HEK293T (cell line): ENCODE results near the gene LAMB1.

Source experiments
- CTCF ChIA-PET: fragments of 350-600 bp; formaldehyde crosslinking; extraction: SDS; loops from one replicate; lab custom pipeline; 2021; ENCODE audit warnings: antibody characterized with exemption, inconsistent platforms; lab: Yijun Ruan, JAX
- POLR2A ChIA-PET: fragments of 350-600 bp; formaldehyde crosslinking; extraction: SDS; loops from one replicate; lab custom pipeline; 2020; ENCODE audit warnings: antibody characterized with exemption, inconsistent platforms; lab: Yijun Ruan, JAX
- DNase-seq: peaks from one replicate; pipeline ENCODE4 v3.0.0; 2012; ENCODE audit warnings: mixed read lengths; ENCODE audit errors: extremely low spot score
- ARNT ChIP-seq: fragments of 450-650 bp; IDR thresholded peaks from 2 replicates; pipeline ENCODE4 v1.6.1; 2017; ENCODE audit warnings: mild to moderate bottlenecking
- BHLHE40 ChIP-seq: fragments of 450-650 bp; IDR thresholded peaks from 2 replicates; pipeline ENCODE4 v1.6.1; 2016; ENCODE audit warnings: mild to moderate bottlenecking, moderate library complexity, borderline replicate concordance
- CTBP1 ChIP-seq: fragments of 450-650 bp; IDR thresholded peaks from 2 replicates; pipeline ENCODE4 v1.6.1; 2016; ENCODE audit warnings: borderline replicate concordance
- ELF4 ChIP-seq: fragments of 450-650 bp; IDR thresholded peaks from 2 replicates; pipeline ENCODE4 v1.6.1; 2017; ENCODE audit warnings: antibody characterized with exemption
- FOXA1 ChIP-seq: fragments of 450-650 bp; IDR thresholded peaks from 2 replicates; pipeline ENCODE4 v1.6.1; 2016; ENCODE audit warnings: mild to moderate bottlenecking
- FOXK2 ChIP-seq: fragments of 450-650 bp; IDR thresholded peaks from 2 replicates; pipeline ENCODE4 v1.6.1; 2016; ENCODE audit warnings: mild to moderate bottlenecking
- FOXM1 ChIP-seq: fragments of 450-650 bp; IDR thresholded peaks from 2 replicates; pipeline ENCODE4 v1.6.1; 2017; ENCODE audit warnings: mild to moderate bottlenecking, borderline replicate concordance
- HDGF ChIP-seq: fragments of 450-650 bp; IDR thresholded peaks from 2 replicates; pipeline ENCODE4 v1.6.1; 2017; ENCODE audit warnings: antibody characterized with exemption, borderline replicate concordance
- L3MBTL2 ChIP-seq: fragments of 450-650 bp; conservative IDR thresholded peaks from 2 replicates; pipeline ENCODE4 v1.6.1; 2016; ENCODE audit warnings: mild to moderate bottlenecking
- LEF1 ChIP-seq: fragments of 450-650 bp; IDR thresholded peaks from 2 replicates; pipeline ENCODE4 v1.6.1; 2017; ENCODE audit warnings: mild to moderate bottlenecking, borderline replicate concordance
- NFRKB ChIP-seq: fragments of 450-650 bp; IDR thresholded peaks from 2 replicates; pipeline ENCODE4 v1.6.1; 2016; ENCODE audit warnings: mild to moderate bottlenecking, moderate library complexity
- PKNOX1 ChIP-seq: fragments of 450-650 bp; IDR thresholded peaks from 2 replicates; pipeline ENCODE4 v1.6.1; 2016
- SP1 ChIP-seq: fragments of 450-650 bp; IDR thresholded peaks from 2 replicates; pipeline ENCODE4 v1.6.1; 2017
- SUZ12 ChIP-seq: fragments of 450-650 bp; IDR thresholded peaks from 2 replicates; pipeline ENCODE4 v1.6.1; 2016; ENCODE audit warnings: mild to moderate bottlenecking
- TARDBP ChIP-seq: fragments of 450-650 bp; IDR thresholded peaks from 2 replicates; pipeline ENCODE4 v1.6.1; 2016
- ZNF384 ChIP-seq: fragments of 450-650 bp; IDR thresholded peaks from 2 replicates; pipeline ENCODE4 v1.6.1; 2016

The LAMB1 gene

GRCh38 chr7:107951172-107951787 lies 51.7 kb downstream of the LAMB1 start:
- ChIA-PET CTCF (no interaction called here), POLR2A (no interaction called here)
- no peak for DNase-seq
- TF ChIP-seq FOXA1 (no peak), SUZ12 (no peak), ARNT (no peak), TARDBP (no peak), PKNOX1 (no peak), ELF4 (no peak), HDGF (no peak), LEF1 (no peak), FOXM1 (no peak), NFRKB (no peak), SP1 (no peak), ZNF384 (no peak), BHLHE40 (no peak), L3MBTL2 (no peak), CTBP1 (no peak), FOXK2 (no peak)

- no peak for DNase-seq
- ChIA-PET POLR2A (no interaction called here), CTCF (interaction anchor here (1.4 kb wide), 1 partner anchor 196 kb away, joined by 4 read pairs; no protein-coding TSS in a partner anchor)
- TF ChIP-seq FOXM1 (no peak), NFRKB (no peak), ARNT (no peak), ZNF384 (no peak), SP1 (no peak), LEF1 (no peak), TARDBP (no peak), PKNOX1 (no peak), ELF4 (no peak), FOXA1 (no peak), HDGF (no peak), BHLHE40 (no peak), SUZ12 (no peak), FOXK2 (no peak), L3MBTL2 (no peak), CTBP1 (no peak)
Observed at GRCh38 chr7:107949443-107949935, 53.5 kb downstream of the LAMB1 start.

- CTCF ChIA-PET = interaction anchor here (1.4 kb wide), 1 partner anchor 197 kb away, joined by 4 read pairs; no protein-coding TSS in a partner anchor
- no peak for DNase-seq
- POLR2A ChIA-PET = no interaction called here
- TF ChIP-seq SUZ12 (no peak), PKNOX1 (no peak), HDGF (no peak), TARDBP (no peak), NFRKB (no peak), CTBP1 (no peak), ZNF384 (no peak), ELF4 (no peak), FOXA1 (no peak), LEF1 (no peak), SP1 (no peak), L3MBTL2 (no peak), FOXM1 (no peak)
Observed at GRCh38 chr7:107948645-107949442, 54.1 kb downstream of the LAMB1 start.

GRCh38 chr7:107946881-107947280 lies 56.1 kb downstream of the LAMB1 start:
- ChIA-PET CTCF (no interaction called here), POLR2A (no interaction called here)
- no peak for TF ChIP-seq TARDBP
- TF ChIP-seq HDGF = no peak
- no peak for TF ChIP-seq ELF4
- TF ChIP-seq SP1 = no peak
- no peak for DNase-seq

GRCh38 chr7:107946451-107946850 lies 56.5 kb downstream of the LAMB1 start:
- no peak for DNase-seq
- ChIA-PET CTCF (no interaction called here), POLR2A (no interaction called here)
- TF ChIP-seq LEF1 = no peak
- no peak for TF ChIP-seq FOXK2
- TF ChIP-seq ELF4 = no peak
- no peak for TF ChIP-seq PKNOX1
